ENCODE data around the gene LCN12.

GRCh38 chr9:136913701-136914438, 38.2 kb upstream of the LCN12 start:
- no peak for TF ChIP-seq POLR2AphosphoS5 (IDR thresholded peaks at IDR 0.05)
- no peak for TF ChIP-seq CTCF (IDR thresholded peaks at IDR 0.05)
